Measurements from ENCODE around the gene TMEM132D.

DNA sequence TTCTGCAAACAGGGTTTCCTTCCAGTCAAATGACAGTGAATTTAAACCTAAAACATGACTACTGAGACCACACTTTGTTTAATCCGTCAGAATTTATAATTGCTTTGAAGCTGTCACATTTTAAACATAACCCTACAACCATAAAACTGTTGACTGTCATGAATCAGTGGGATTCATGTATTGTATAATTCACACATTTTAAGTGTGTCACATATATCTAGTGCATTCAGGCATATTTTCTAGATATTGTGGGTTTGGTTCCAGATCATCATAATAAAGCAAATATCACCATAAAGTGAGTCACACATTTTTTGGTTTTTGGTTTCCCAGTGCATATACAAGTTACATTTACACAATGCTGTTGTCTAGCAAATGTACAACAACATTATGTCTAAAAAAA, 304.4 kb downstream of the TMEM132D start:
- TF ChIP-seq, protein P1, sequence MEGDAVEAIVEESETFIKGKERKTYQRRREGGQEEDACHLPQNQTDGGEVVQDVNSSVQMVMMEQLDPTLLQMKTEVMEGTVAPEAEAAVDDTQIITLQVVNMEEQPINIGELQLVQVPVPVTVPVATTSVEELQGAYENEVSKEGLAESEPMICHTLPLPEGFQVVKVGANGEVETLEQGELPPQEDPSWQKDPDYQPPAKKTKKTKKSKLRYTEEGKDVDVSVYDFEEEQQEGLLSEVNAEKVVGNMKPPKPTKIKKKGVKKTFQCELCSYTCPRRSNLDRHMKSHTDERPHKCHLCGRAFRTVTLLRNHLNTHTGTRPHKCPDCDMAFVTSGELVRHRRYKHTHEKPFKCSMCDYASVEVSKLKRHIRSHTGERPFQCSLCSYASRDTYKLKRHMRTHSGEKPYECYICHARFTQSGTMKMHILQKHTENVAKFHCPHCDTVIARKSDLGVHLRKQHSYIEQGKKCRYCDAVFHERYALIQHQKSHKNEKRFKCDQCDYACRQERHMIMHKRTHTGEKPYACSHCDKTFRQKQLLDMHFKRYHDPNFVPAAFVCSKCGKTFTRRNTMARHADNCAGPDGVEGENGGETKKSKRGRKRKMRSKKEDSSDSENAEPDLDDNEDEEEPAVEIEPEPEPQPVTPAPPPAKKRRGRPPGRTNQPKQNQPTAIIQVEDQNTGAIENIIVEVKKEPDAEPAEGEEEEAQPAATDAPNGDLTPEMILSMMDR (IDR thresholded peaks at IDR 0.05): no peak
- TF ChIP-seq POLR2A (IDR thresholded peaks at IDR 0.05): no peak

Measured in body of pancreas (tissue), 4 donors.